Ascending aorta (tissue), 2 donors: Measurements from ENCODE around the gene EFNA3. TPM values are rescaled to one million over a fixed set of nuclear protein-coding genes. Genes with fewer than 3 reads are reported as not detected.

Experiments used
- DNase-seq, 2 donors: peaks; one replicate each; pipeline ENCODE4 v3.0.0-alpha.2; 2019; ENCODE audit warnings: low spot score in 2 of 2
- H3K27ac ChIP-seq, 2 donors: fragments of 200-600 bp; sonication (generic); one replicate each; pipeline ENCODE4 v1.5.1; 2016 to 2017; ENCODE audit warnings: mild to moderate bottlenecking in 1 of 2
- H3K27me3 ChIP-seq: fragments of 200-600 bp; sonication (generic); one replicate; pipeline ENCODE4 v1.5.1; 2017
- H3K36me3 ChIP-seq, 2 donors: fragments of 200-600 bp; sonication (generic); one replicate each; pipeline ENCODE4 v1.5.1; 2016
- H3K4me1 ChIP-seq, 2 donors: fragments of 200-600 bp; sonication (generic); one replicate each; pipeline ENCODE4 v1.5.1; 2016 to 2017; ENCODE audit warnings: mild to moderate bottlenecking in 1 of 2
- H3K4me3 ChIP-seq, 2 donors: fragments of 200-600 bp; sonication (generic); one replicate each; pipeline ENCODE4 v1.5.1; 2016 to 2017; ENCODE audit warnings: mild to moderate bottlenecking in 1 of 2
- H3K9me3 ChIP-seq, 2 donors: fragments of 200-600 bp; sonication (generic); one replicate each; pipeline ENCODE4 v1.5.1; 2016
- intact Hi-C: fragments of 100-400 bp; cut with DNase I; formaldehyde crosslinking; loops from one replicate; pipeline ENCODE4 v1.15.1; 2023
- total RNA-seq: library from RNA; depleted of rRNA; stranded (reverse); fragments of >200 nt; gene quantifications from one replicate; pipeline ENCODE4 v1.1.0, GENCODE V29; 2016
- TF ChIP-seq, protein P1 (sequence below), 3 experiments: fragments of 200-600 bp in 2 of 3; fragments of 450-650 bp in 1 of 3; sonication (generic) in 2 of 3; IDR thresholded peaks; one replicate each; pipeline ENCODE4 v1.5.1; 2016 to 2019; ENCODE audit warnings: antibody characterized with exemption in 3 of 3, mild to moderate bottlenecking in 1 of 3, moderate library complexity in 1 of 3

EFNA3 gene
- total RNA-seq, 1 donor from 2014 or later: 1.5 TPM

DNA sequence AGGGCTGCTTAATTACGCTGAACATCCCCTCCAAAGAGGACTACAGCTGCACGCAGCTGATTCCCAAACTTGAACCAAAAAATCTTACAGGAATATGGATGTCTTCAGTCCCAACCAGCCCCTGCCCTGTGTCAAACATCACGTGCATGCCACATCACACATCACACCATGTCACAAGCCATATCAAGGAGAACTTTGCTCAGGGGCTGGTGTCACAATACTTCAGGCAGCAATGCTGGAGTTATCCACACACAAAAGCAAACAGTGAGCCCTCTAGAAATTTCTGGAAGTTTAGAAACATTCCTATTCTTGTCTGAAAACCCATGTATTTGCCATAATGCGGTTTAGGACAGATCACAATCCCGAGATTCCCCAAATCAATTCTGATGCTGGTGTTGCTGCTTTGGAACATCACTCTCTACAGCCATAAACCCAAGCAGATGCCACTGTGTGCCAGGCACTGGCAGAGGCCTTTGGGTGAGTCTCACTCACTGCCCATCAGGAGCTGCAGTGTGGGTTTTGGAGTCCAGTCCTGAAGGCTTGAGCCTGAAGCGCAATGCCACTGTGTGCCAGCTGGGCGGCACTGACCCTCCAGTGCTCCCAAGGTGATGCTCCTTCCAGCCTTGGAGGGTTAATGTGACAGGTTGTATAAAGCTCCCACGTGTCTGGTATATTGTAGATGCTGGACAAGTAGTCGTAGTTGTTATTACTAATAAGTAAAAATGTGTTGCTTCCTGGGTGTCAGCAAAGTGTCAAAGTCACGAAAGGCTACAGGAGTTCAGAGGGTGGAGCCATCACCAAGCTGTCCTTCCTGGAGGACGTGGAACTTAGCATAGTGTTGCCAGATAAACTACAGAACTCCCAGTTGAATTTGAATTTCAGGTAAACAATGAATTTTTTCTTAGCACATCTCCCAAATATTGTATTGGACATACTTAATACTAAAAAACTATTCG, 28.9 kb downstream of the EFNA3 start:
- DNase-seq: no peak
- Histone ChIP-seq H3K4me3 (no peak overlapping the region), H3K27me3 (no peaks in the 10 kb centered on the region), H3K36me3 (no peaks in the 10 kb centered on the region), H3K4me1 (no peaks in the 10 kb centered on the region), H3K9me3 (no peaks in the 10 kb centered on the region), H3K27ac (no peak overlapping the region)
- intact Hi-C loops: no loop called here
- TF ChIP-seq, protein P1, sequence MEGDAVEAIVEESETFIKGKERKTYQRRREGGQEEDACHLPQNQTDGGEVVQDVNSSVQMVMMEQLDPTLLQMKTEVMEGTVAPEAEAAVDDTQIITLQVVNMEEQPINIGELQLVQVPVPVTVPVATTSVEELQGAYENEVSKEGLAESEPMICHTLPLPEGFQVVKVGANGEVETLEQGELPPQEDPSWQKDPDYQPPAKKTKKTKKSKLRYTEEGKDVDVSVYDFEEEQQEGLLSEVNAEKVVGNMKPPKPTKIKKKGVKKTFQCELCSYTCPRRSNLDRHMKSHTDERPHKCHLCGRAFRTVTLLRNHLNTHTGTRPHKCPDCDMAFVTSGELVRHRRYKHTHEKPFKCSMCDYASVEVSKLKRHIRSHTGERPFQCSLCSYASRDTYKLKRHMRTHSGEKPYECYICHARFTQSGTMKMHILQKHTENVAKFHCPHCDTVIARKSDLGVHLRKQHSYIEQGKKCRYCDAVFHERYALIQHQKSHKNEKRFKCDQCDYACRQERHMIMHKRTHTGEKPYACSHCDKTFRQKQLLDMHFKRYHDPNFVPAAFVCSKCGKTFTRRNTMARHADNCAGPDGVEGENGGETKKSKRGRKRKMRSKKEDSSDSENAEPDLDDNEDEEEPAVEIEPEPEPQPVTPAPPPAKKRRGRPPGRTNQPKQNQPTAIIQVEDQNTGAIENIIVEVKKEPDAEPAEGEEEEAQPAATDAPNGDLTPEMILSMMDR (IDR thresholded peaks at IDR 0.05): no peak

DNA sequence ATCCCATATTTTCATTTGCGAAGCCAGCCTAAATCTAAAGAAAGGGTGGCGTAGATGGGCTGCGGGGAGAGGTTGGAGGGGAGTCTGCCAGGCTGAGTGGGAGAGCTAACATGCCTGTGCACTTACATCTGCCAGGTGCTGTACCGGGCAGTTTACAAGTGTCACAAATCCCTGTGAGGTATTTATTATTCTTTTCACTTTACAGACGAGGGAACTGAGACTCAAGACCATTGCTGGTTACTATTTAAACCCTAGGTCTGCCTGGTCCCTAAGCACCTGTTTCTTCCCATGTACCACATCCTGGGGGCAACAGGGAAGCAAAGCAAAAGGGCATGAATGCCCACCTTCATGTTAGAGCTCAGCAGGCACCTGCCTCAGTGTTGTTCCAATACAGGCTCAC, 29.7 kb downstream of the EFNA3 start:
- intact Hi-C loops: no loop called here
- TF ChIP-seq, protein P1 (IDR thresholded peaks at IDR 0.05): no peak
- no peaks in the 10 kb centered on the region for H3K4me1 ChIP-seq
- no peaks in the 10 kb centered on the region for H3K27me3 ChIP-seq
- H3K4me3 ChIP-seq: no peak overlapping the region
- H3K9me3 ChIP-seq: no peaks in the 10 kb centered on the region
- H3K36me3 ChIP-seq: no peaks in the 10 kb centered on the region
- H3K27ac ChIP-seq: no peak overlapping the region
- DNase-seq: no peak

DNA sequence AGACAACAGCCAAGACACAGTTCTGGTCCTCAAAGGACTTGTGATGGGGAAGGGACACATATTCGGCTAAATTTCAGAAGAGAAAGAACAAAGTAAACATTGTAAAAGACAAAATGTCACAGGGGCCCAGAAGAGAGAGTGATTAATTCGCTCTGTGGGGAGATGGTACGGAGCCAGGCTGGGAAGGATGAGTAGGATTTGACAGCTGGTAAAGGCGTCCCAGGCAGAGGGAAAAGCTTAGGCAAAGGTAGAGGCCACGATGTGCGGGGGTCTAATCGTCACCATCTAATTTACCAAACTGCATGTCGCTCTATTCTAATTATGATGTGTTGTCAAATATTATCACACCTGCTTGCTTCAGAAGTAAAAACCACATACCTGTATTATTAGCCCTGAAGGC, 31.7 kb downstream of the EFNA3 start:
- TF ChIP-seq, protein P1 (IDR thresholded peaks at IDR 0.05): no peak

DNA sequence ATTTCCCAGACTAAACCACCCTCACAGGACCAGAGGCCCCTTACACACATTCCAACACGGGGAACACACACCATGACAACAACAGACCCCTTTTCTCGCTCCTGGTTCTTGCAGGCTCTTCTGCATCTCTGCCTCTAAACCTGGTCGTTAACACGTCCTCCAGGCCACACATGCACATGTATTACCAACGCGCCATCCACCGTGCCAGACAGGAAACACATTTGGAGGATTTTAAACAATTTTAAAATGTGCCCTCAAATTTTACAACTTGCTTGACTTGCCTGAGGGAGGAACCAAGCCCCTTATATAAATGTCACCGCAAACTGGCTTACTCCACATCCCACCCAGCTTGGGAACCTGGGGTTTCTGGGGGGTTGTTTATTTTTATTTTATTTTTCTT, 32.2 kb downstream of the EFNA3 start:
- no peak for DNase-seq
- intact Hi-C loops: no loop called here
- Histone ChIP-seq H3K4me3 (no peak overlapping the region), H3K36me3 (no peaks in the 10 kb centered on the region), H3K4me1 (no peaks in the 10 kb centered on the region), H3K27me3 (no peaks in the 10 kb centered on the region), H3K27ac (no peak overlapping the region), H3K9me3 (no peaks in the 10 kb centered on the region)
- TF ChIP-seq, protein P1 (IDR thresholded peaks at IDR 0.05): no peak

More for the DNA sequence above, 31.7 kb downstream of the EFNA3 start:
- H3K27me3 ChIP-seq: no peaks in the 10 kb centered on the region
- no peak overlapping the region for H3K27ac ChIP-seq
- intact Hi-C loops: no loop called here
- H3K4me3 ChIP-seq: no peak overlapping the region
- no peaks in the 10 kb centered on the region for H3K36me3 ChIP-seq
- no peak for DNase-seq
- no peaks in the 10 kb centered on the region for H3K4me1 ChIP-seq
- H3K9me3 ChIP-seq: no peaks in the 10 kb centered on the region

DNA sequence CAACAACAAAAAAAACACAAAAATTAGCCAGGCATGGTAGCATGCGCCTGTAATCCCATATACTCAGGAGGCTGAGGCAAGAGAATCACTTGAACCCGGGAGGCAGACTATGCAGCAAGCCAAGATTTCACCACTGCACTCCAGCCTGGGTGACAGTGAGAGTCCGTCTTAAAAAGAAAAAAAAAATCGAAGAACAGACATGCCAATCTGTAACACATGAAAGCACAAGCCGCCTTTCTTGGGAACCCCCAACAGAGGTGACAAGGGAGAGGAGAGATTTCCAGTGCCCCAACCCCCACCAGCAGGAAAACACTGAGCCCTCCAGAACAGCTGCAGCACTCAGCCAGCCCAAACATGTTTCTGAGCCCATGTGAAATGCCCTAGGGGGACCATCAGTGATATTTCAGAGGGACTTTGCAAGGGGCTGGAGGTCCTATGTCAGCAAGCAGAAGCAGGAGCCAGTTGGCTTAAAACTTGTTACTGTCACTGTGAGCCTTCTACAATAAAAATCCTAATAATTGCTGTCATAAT, 34.9 kb downstream of the EFNA3 start:
- no peaks in the 10 kb centered on the region for H3K27me3 ChIP-seq
- no peaks in the 10 kb centered on the region for H3K36me3 ChIP-seq
- TF ChIP-seq, protein P1 (IDR thresholded peaks at IDR 0.05): no peak
- no peak for DNase-seq
- H3K4me3 ChIP-seq: no peak overlapping the region
- intact Hi-C loops: no loop called here
- no peaks in the 10 kb centered on the region for H3K4me1 ChIP-seq
- H3K27ac ChIP-seq: no peak overlapping the region
- H3K9me3 ChIP-seq: no peaks in the 10 kb centered on the region
